Activated CD4-positive, alpha-beta T cell treated with anti-CD3 and anti-CD28 coated beads for 24 hours (primary cell): ENCODE measurements around the gene LRP6.

Experiments used
- DNase-seq, 2 donors: peaks; one replicate each; pipeline ENCODE4 v3.0.0-alpha.2; 2020; ENCODE audit warnings: low read depth in 2 of 2

Gene LRP6

GRCh38 chr12:12072064-12072760, 194.6 kb downstream of the LRP6 start:
- peak; percentile 6 to 13 for DNase-seq

- DNase-seq, result no peak
These were observed 195.9 kb downstream of the LRP6 start, which contains the start of gene BCL2L14 for GRCh38 chr12:12070674-12071656. Gene BCL2L14 (plus strand): TSS chr12:12070939. CDS start chr12:12079306, 8,367 bp downstream.

DNA sequence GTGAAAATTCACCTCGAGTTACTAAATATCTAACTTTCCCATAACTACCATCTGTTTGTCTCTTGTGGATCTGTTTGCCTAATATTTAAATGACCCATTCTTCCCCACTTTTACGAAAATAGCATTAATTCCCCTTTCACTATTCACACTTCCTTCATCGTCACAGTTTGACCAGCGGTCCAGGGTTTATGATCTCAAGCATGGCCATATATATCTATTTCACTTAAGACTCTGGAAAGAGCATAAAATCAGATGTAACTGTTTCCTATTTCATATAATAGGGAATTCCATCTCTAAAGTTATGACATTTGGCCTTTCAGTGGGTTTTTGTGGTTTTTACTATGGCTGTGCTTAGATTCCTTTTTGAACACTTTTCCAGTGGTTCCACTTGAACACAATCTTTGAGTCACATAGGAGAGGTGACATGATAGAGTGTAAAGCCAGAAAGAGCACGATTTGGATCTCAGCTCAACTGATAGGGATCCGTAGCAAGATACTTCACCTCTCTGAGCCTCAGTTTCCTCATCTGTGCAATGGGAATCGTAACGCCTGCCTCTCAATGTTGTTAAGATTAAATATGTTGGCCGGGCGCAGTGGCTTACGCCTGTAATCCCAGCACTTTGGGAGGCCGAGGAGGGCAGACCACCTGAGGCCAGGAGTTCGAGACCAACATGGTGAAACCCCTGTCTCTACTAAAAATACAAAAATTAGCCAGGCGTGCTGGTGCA, 196.9 kb downstream of the LRP6 start:
- DNase-seq, result no peak

DNA sequence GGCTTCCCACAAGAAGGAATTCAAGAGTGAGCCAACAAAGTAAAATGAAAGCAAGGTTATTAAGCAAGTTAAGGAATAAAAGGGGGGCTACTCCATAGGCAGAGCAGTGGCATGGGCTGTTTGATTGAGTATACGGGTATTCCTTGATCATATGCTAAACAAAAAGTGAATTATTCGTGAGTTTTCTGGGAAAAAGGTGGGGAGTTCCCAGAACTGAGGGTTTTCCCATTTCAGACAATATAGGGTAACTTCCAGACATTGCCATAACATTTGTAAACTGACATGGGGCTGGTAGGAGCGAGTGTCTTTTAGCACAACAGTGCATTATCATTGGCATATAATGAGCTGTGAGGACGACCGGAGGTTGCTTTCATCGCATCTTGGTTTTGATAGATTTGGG, 198.1 kb downstream of the LRP6 start:
- DNase-seq, result no peak
